ENCODE data around the gene RPS10. TPM values are rescaled to one million over a fixed set of nuclear protein-coding genes. Genes with fewer than 3 reads are reported as not detected.
A peak's percentile ranks its signal among the peaks of the same experiment; 100 is the strongest.

RPS10 gene
- total and polyA plus RNA-seq, 2 donors (not counting 3 experiments of a cell fraction or from before 2014, with no cell fraction given), result 1,416 to 5,496 TPM

DNA sequence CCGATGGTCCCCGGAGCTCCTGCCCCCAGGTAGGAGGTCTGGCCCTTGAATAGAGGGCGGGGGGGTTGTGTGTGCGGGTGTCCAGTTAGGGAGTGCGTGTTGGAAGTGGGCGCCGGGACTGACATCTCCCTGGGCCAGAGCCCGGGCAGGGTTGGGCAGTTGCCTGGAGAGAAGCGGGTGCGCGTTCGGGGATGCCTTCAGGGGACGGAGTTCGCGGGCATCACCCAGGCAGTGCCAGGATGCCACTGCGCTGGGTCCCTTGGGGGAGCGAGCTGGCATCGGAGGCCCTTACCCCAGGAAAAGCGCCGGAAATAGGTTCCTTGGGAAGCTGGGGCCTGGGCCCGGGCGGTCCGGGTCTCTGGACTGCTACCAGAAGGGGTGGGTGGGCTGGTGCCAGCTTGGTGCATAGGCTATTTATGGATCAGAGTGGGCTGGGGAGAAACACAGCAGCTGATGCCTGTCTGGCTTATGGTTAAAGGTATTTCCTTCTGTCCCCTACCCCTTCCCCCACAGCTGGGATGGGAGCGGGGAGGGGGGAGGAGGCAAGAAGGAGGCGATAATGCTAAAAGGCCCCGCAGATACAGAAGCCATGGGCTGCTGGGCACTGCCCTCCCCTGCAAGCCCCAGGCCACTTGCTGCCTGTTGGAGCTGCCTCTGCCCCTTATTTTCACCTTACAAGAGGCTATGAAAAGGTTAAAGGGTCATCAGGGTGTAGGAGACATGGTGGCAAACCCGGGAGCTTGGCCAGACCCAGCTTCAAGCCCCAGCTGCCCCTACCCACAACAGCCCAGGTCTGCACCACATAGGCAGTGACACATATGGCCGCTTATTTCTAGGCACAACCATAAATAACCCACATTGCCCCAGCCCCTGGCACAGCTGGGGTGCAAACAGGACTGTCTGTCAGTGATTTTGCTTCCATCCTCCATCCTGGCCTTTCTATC, 40.6 kb upstream of the RPS10 start:
- peaks cover 5 to 14% of the 10 kb centered on the region in 2 experiments for H3K27me3 ChIP-seq (ENCODE audit: control insufficient read depth in 2 of 2, insufficient read depth in 2 of 2, low read length in 2 of 2)
- FAIRE-seq (no peak), DNase-seq (ENCODE audit: low read depth, low spot score) (no peak)
- no peak overlapping the region for H2AFZ ChIP-seq (ENCODE audit: low read depth, low read length)
- no peak for TF ChIP-seq FOS (IDR thresholded peaks at IDR 0.05; ENCODE audit: borderline replicate concordance, insufficient read depth, low read length)
- no peaks in the 10 kb centered on the region for H3K36me3 ChIP-seq (ENCODE audit: control insufficient read depth in 2 of 2, extremely low read depth in 1 of 2, insufficient read depth in 2 of 2, low read length in 2 of 2)
- no peak overlapping the region for H3K9ac ChIP-seq (replicated peaks; ENCODE audit: extremely low read depth, insufficient read depth, low read length)
- BruUV-seq (replicated peaks), result no TSS peak
- H3K4me2 ChIP-seq (ENCODE audit: insufficient read depth, low read length), result no peak overlapping the region
- H3K4me1 ChIP-seq (ENCODE audit: control insufficient read depth, extremely low read depth, insufficient read depth, low read length), result no peaks in the 10 kb centered on the region
- H3K4me3 ChIP-seq (replicated peaks in 1 of 3; ENCODE audit: insufficient read depth in 1 of 3, low read depth in 1 of 3, low read length in 3 of 3), result no peak overlapping the region
- dilution Hi-C loops (cut with MboI; ENCODE audit: extremely low pct_ligation_motif_present, low sequenced_read_pairs), result no loop called here
- no peaks in the 10 kb centered on the region for H3K9me1 ChIP-seq (replicated peaks; ENCODE audit: control insufficient read depth, extremely low read depth, insufficient read depth, low read length)
- H3K9me3 ChIP-seq (replicated peaks; ENCODE audit: control insufficient read depth, insufficient read depth, low read length), result no peaks in the 10 kb centered on the region
- no peaks in the 10 kb centered on the region for H3K79me2 ChIP-seq (ENCODE audit: control insufficient read depth, insufficient read depth, low read length)
- CTCF ChIA-PET, result interaction anchor here (0.7 to 1.4 kb wide), 4 partner anchors 16 to 172 kb away, joined by 3 to 5 read pairs (median 4); no protein-coding TSS in a partner anchor
- no peak overlapping the region for H3K27ac ChIP-seq (ENCODE audit: insufficient read depth, low read depth, low read length)
- POLR2A ChIA-PET, result no interaction called here
- no peaks in the 10 kb centered on the region for H4K20me1 ChIP-seq (replicated peaks; ENCODE audit: control insufficient read depth, extremely low read depth, insufficient read depth, low read length)
- intact Hi-C loops (cut with micrococcal nuclease), result no loop called here

DNA sequence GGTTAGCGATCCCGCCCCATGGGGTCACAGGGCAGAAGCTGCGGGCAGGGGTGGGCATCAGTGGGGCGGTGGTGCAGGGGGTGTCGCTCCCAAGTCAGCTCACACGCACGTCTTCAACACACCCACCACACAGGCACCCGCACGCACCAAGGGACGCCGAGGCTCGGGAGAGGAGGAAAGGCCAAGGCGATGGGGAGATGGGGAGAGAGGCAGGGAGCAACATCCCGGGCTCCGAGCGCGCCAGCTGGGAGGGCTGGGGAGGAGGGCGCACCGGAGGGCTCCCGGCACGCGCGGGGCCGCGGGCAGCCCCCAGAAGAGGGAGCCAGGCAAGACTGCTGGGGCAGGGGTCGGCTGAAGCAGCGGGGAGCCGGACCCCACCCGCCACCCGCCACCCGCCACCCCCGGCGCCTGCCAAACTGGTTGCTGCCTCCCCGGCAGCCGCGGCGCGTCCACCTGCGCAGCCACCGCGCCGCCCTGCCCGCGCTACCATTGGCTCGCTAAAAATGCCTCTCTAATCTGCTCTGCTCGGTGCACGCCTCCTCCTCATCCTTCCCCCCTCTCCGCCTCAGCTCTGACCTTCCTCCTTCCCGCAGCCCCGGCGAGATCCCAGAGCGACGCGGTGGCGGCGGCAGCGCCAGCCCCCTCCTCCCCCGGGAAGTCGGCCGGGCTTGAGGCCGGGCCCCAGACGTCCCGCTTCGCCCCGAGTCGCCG, 39.8 kb upstream of the RPS10 start, which contains the start of gene PACSIN1:
PACSIN1 (plus strand) TSS at position 546 of the 711 bp plus-strand sequence. CDS start 60,230 bp downstream, outside the sequence.
- BruUV-seq (replicated peaks), result no TSS peak
- Histone ChIP-seq H3K27ac (ENCODE audit: insufficient read depth, low read depth, low read length) (no peak within 1 kb of the TSS), H3K4me3 (replicated peaks in 1 of 3; ENCODE audit: insufficient read depth in 1 of 3, low read depth in 1 of 3, low read length in 3 of 3) (peak within 1 kb of the TSS in 1 of 3 experiments; percentile 7), H4K20me1 (replicated peaks; ENCODE audit: control insufficient read depth, extremely low read depth, insufficient read depth, low read length) (no peaks in the 10 kb centered on the region), H3K9me3 (replicated peaks; ENCODE audit: control insufficient read depth, insufficient read depth, low read length) (no peaks in the 10 kb centered on the region), H3K36me3 (ENCODE audit: control insufficient read depth in 2 of 2, extremely low read depth in 1 of 2, insufficient read depth in 2 of 2, low read length in 2 of 2) (no peaks in the 10 kb centered on the region), H3K9me1 (replicated peaks; ENCODE audit: control insufficient read depth, extremely low read depth, insufficient read depth, low read length) (no peaks in the 10 kb centered on the region), H3K9ac (replicated peaks; ENCODE audit: extremely low read depth, insufficient read depth, low read length) (no peak within 1 kb of the TSS), H2AFZ (ENCODE audit: low read depth, low read length) (peak within 1 kb of the TSS; percentile 11), H3K79me2 (ENCODE audit: control insufficient read depth, insufficient read depth, low read length) (no peaks in the 10 kb centered on the region), H3K27me3 (ENCODE audit: control insufficient read depth in 2 of 2, insufficient read depth in 2 of 2, low read length in 2 of 2) (peaks cover 5 to 14% of the 10 kb centered on the region in 2 experiments), H3K4me2 (ENCODE audit: insufficient read depth, low read length) (no peak within 1 kb of the TSS), H3K4me1 (ENCODE audit: control insufficient read depth, extremely low read depth, insufficient read depth, low read length) (no peaks in the 10 kb centered on the region)
- CTCF ChIA-PET, result interaction anchor here (1.4 kb wide), 1 partner anchor 144 kb away, joined by 5 read pairs; no protein-coding TSS in a partner anchor
- POLR2A ChIA-PET, result no interaction called here
- intact Hi-C loops (cut with micrococcal nuclease), result no loop called here
- FAIRE-seq (no peak), DNase-seq (ENCODE audit: low read depth, low spot score) (no peak)
- dilution Hi-C loops (cut with MboI; ENCODE audit: extremely low pct_ligation_motif_present, low sequenced_read_pairs), result no loop called here
- TF ChIP-seq EZH2 (IDR thresholded peaks at IDR 0.05; ENCODE audit: borderline replicate concordance, low read depth, low read length, severe bottlenecking), result no peak
- TF ChIP-seq, protein P1, sequence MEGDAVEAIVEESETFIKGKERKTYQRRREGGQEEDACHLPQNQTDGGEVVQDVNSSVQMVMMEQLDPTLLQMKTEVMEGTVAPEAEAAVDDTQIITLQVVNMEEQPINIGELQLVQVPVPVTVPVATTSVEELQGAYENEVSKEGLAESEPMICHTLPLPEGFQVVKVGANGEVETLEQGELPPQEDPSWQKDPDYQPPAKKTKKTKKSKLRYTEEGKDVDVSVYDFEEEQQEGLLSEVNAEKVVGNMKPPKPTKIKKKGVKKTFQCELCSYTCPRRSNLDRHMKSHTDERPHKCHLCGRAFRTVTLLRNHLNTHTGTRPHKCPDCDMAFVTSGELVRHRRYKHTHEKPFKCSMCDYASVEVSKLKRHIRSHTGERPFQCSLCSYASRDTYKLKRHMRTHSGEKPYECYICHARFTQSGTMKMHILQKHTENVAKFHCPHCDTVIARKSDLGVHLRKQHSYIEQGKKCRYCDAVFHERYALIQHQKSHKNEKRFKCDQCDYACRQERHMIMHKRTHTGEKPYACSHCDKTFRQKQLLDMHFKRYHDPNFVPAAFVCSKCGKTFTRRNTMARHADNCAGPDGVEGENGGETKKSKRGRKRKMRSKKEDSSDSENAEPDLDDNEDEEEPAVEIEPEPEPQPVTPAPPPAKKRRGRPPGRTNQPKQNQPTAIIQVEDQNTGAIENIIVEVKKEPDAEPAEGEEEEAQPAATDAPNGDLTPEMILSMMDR (IDR thresholded peaks at IDR 0.05; ENCODE audit: extremely low read depth in 1 of 2, insufficient read depth in 1 of 2, low read depth in 1 of 2, low read length in 2 of 2), result no peak
- TF ChIP-seq GATA2 (IDR thresholded peaks at IDR 0.05; ENCODE audit: insufficient read depth, insufficient read length, low read depth, low read length), result no peak
- TF ChIP-seq JUN (IDR thresholded peaks at IDR 0.05; ENCODE audit: borderline replicate concordance, insufficient read depth, insufficient read length, low read depth), result no peak
- no peak for TF ChIP-seq MYC (IDR thresholded peaks at IDR 0.05; ENCODE audit: low read depth, low read length)
- TF ChIP-seq POLR2A (IDR thresholded peaks at IDR 0.05; ENCODE audit: low read depth, low read length), result no peak
- no peak for TF ChIP-seq FOS (IDR thresholded peaks at IDR 0.05; ENCODE audit: borderline replicate concordance, insufficient read depth, low read length)
- TF ChIP-seq, protein P2, sequence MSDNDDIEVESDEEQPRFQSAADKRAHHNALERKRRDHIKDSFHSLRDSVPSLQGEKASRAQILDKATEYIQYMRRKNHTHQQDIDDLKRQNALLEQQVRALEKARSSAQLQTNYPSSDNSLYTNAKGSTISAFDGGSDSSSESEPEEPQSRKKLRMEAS (IDR thresholded peaks at IDR 0.05; ENCODE audit: insufficient read depth, insufficient read length), result no peak
- no peak for TF ChIP-seq POLR2AphosphoS5 (IDR thresholded peaks at IDR 0.05; ENCODE audit: insufficient read depth, low read depth, low read length)

Data from endothelial cell of umbilical vein (primary cell).